GM23338 (cell line): ENCODE results near the gene CALHM5. TPM values are rescaled to one million over a fixed set of nuclear protein-coding genes. Genes with fewer than 3 reads are reported as not detected.

Experiments used
- ATAC-seq: fragments of 200-7000 bp; cut with Tn5 transposase; 3 replicates; pipeline ENCODE4 v1.9.1; 2020
- DNase-seq: peaks from one replicate; pipeline ENCODE4 v3.0.0-alpha.2; 2015; ENCODE audit warnings: low spot score
- H2AFZ ChIP-seq: fragments of 200-600 bp; sonication (generic); 2 replicates; pipeline ENCODE4 v1.8.0; 2016; ENCODE audit warnings: antibody characterized with exemption, mild to moderate bottlenecking, moderate library complexity
- H3F3A ChIP-seq: fragments of 200-600 bp; sonication (generic); replicated peaks from 2 replicates; pipeline ENCODE4 v1.8.0; 2017; ENCODE audit warnings: antibody characterized with exemption, mixed run types, low read depth
- H3K27ac ChIP-seq: fragments of 200-600 bp; sonication (generic); 2 replicates; pipeline ENCODE4 v1.6.1; 2016; ENCODE audit warnings: low read depth
- H3K27me3 ChIP-seq: fragments of 200-600 bp; sonication (generic); 2 replicates; pipeline ENCODE4 v1.8.0; 2016; ENCODE audit warnings: mild to moderate bottlenecking, mixed run types, moderate library complexity; ENCODE audit not compliant: insufficient read depth
- H3K36me3 ChIP-seq: fragments of 200-600 bp; sonication (generic); 2 replicates; pipeline ENCODE4 v1.8.0; 2016; ENCODE audit warnings: mild to moderate bottlenecking; ENCODE audit not compliant: insufficient read depth
- H3K4me1 ChIP-seq: fragments of 200-600 bp; sonication (generic); 2 replicates; pipeline ENCODE4 v1.8.0; 2016; ENCODE audit warnings: mild to moderate bottlenecking, moderate library complexity; ENCODE audit not compliant: insufficient read depth
- H3K4me2 ChIP-seq: fragments of 200-600 bp; sonication (generic); 2 replicates; pipeline ENCODE4 v1.7.1; 2017; ENCODE audit warnings: mixed run types
- H3K4me3 ChIP-seq: fragments of 200-600 bp; sonication (generic); 2 replicates; pipeline ENCODE4 v1.6.1; 2016; ENCODE audit warnings: mixed run types
- H3K79me2 ChIP-seq: fragments of 200-600 bp; sonication (generic); replicated peaks from 2 replicates; pipeline ENCODE4 v1.8.0; 2017; ENCODE audit warnings: mild to moderate bottlenecking; ENCODE audit not compliant: insufficient read depth
- H3K9me2 ChIP-seq: fragments of 200-600 bp; sonication (generic); 2 replicates; pipeline ENCODE4 v1.8.0; 2017; ENCODE audit not compliant: insufficient read depth
- H4K20me1 ChIP-seq: fragments of 200-600 bp; sonication (generic); replicated peaks from 2 replicates; pipeline ENCODE4 v1.8.0; 2017; ENCODE audit warnings: mild to moderate bottlenecking; ENCODE audit not compliant: insufficient read depth
- H3K27ac Mint-ChIP-seq: 2 replicates; pipeline ENCODE4 v1.8.0; 2020; ENCODE audit warnings: inconsistent platforms, mild to moderate bottlenecking, moderate library complexity, mixed read lengths
- H3K27me3 Mint-ChIP-seq: 3 replicates; pipeline ENCODE4 v1.8.0; 2022; ENCODE audit warnings: low read depth, mild to moderate bottlenecking, moderate library complexity, mixed read lengths, inconsistent platforms; ENCODE audit not compliant: insufficient read depth, poor library complexity
- H3K36me3 Mint-ChIP-seq: 3 replicates; pipeline ENCODE4 v1.8.0; 2021; ENCODE audit warnings: low read depth, mild to moderate bottlenecking, inconsistent platforms, moderate library complexity, mixed read lengths
- H3K4me1 Mint-ChIP-seq: 3 replicates; pipeline ENCODE4 v1.8.0; 2020; ENCODE audit warnings: mild to moderate bottlenecking, inconsistent platforms, mixed read lengths
- H3K4me3 Mint-ChIP-seq: 3 replicates; pipeline ENCODE4 v1.8.0; 2021; ENCODE audit warnings: moderate library complexity, mild to moderate bottlenecking, inconsistent platforms, mixed read lengths
- H3K9me3 Mint-ChIP-seq: 3 replicates; pipeline ENCODE4 v1.8.0; 2020; ENCODE audit warnings: moderate library complexity, mild to moderate bottlenecking, inconsistent platforms, mixed read lengths
- CREB1 ChIP-seq: fragments of 250-450 bp; sonication (Bioruptor Pico); IDR thresholded peaks from 2 replicates; pipeline ENCODE4 v1.5.0; 2020; ENCODE audit warnings: low read depth, mild to moderate bottlenecking, moderate library complexity
- CTCF ChIP-seq, 2 experiments: fragments of 200-600 bp in 1 of 2; sonication (generic) in 1 of 2; conservative IDR thresholded peaks; 2 replicates each; pipeline versions ENCODE4 v1.5.1 to v1.6.1; 2016 to 2017; ENCODE audit warnings: antibody characterized with exemption in 2 of 2, low read depth in 2 of 2, mild to moderate bottlenecking in 2 of 2, moderate library complexity in 1 of 2
- EZH2phosphoT487 ChIP-seq: fragments of 200-600 bp; sonication (generic); IDR thresholded peaks from one replicate; pipeline ENCODE4 v1.8.1; 2018; ENCODE audit warnings: antibody characterized with exemption; ENCODE audit not compliant: unreplicated experiment
- POLR2AphosphoS5 ChIP-seq: IDR thresholded peaks from 2 replicates; pipeline ENCODE4 v1.6.1; 2016; ENCODE audit warnings: antibody characterized with exemption, low read depth
- ZNF114 ChIP-seq: fragments of 250-450 bp; sonication (Bioruptor Pico); IDR thresholded peaks from 2 replicates; pipeline ENCODE4 v1.5.0; 2020; ENCODE audit warnings: mild to moderate bottlenecking, moderate library complexity
- ZNF462 ChIP-seq: fragments of 250-450 bp; sonication (Bioruptor Pico); IDR thresholded peaks from 2 replicates; pipeline ENCODE4 v1.5.0; 2020; ENCODE audit warnings: mild to moderate bottlenecking, moderate library complexity
- long read RNA-seq: library from polyadenylated mRNA; unstranded; transcript quantifications from one replicate; pipeline ENCODE4 v2.0.0, GENCODE V29; 2020; ENCODE audit not compliant: unreplicated experiment
- polyA plus RNA-seq: library from polyadenylated mRNA; unstranded; fragments of >200 nt; fragmentation: Nextera tagmentation; extraction: Ambion mirVana; gene quantifications from 2 replicates; pipeline ENCODE4 v1.2.1, GENCODE V29; 2016
- total RNA-seq: library from RNA; depleted of rRNA; stranded (reverse); fragments of >200 nt; shearing (Covaris generic); gene quantifications from 2 replicates; pipeline ENCODE4 v1.2.3, GENCODE V29; 2014; rRNA removed

CALHM5 gene
- total RNA-seq (0.10 and 0.16 TPM in 2 replicates), polyA plus RNA-seq (0.02 and 0.03 TPM in 2 replicates)
- long read RNA-seq, result 0 reads

GRCh38 chr6:116511424-116512110 lies at the start of gene CALHM5:
Gene CALHM5 (plus strand): TSS chr6:116511639. CDS start chr6:116511697, 58 bp downstream.
- Histone ChIP-seq H3K27me3 (no peaks in the 10 kb centered on the region), H3K36me3 (no peaks in the 10 kb centered on the region), H3K4me1 (no peaks in the 10 kb centered on the region), H3K9me2 (no peaks in the 10 kb centered on the region), H3K4me3 (no peak within 1 kb of the TSS), H3K79me2 (no peaks in the 10 kb centered on the region), H2AFZ (peak within 1 kb of the TSS; percentile 2), H3K27ac (peak within 1 kb of the TSS; percentile 2; the same call in 1 of the 2 replicates), H3K4me2 (no peak within 1 kb of the TSS), H3F3A (no peaks in the 10 kb centered on the region), H4K20me1 (no peaks in the 10 kb centered on the region)
- peak; percentile 85 for DNase-seq
- Mint-ChIP-seq H3K27ac (peak within 1 kb of the TSS; percentile 51), H3K9me3 (peaks cover 9% of the 10 kb centered on the region; the same call in 1 of the 3 replicates), H3K36me3 (no peaks in the 10 kb centered on the region), H3K4me1 (peaks cover 12% of the 10 kb centered on the region; the same call in 2 of the 3 replicates), H3K27me3 (peaks cover 1% of the 10 kb centered on the region), H3K4me3 (no peak within 1 kb of the TSS)
- ATAC-seq, result peak; percentile 92
- peak; percentile 65 to 79 for TF ChIP-seq CTCF (conservative IDR thresholded peaks at IDR 0.05; ENCODE audit: low read depth in 2 of 2)
- no peak for TF ChIP-seq ZNF114 (CRISPR knock-in tag)

DNA sequence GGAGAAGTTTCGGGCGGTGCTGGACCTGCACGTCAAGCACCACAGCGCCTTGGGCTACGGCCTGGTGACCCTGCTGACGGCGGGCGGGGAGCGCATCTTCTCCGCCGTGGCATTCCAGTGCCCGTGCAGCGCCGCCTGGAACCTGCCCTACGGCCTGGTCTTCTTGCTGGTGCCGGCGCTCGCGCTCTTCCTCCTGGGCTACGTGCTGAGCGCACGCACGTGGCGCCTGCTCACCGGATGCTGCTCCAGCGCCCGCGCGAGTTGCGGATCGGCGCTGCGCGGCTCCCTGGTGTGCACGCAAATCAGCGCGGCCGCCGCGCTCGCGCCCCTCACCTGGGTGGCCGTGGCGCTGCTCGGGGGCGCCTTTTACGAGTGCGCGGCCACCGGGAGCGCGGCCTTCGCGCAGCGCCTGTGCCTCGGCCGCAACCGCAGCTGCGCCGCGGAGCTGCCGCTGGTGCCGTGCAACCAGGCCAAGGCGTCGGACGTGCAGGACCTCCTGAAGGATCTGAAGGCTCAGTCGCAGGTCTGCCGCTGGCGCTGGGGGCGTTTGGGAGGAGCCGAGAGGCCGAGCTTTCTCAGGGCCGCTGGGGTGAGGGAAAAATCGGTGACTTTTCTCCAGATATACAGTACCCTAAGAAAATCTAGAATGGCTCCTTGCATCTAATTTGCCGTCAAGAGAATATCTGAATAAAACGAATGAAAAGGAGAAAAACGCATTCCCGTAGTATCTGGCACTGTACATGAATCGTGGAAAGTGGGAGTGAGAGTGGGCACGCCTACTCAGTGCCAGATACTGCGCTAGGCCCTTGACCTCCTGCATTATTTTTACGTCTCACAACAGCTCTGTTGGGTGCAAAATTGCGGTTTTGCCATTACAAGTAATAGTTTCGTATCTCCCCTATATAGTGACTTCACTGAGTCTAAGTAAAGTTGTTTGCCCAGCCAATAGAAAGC lies 49.2 kb upstream of the CALHM5 start:
- Histone ChIP-seq H4K20me1 (no peaks in the 10 kb centered on the region; the same call in 1 of the 2 replicates), H3K36me3 (no peaks in the 10 kb centered on the region), H3K4me2 (peak overlapping the region; percentile 82), H3K79me2 (no peaks in the 10 kb centered on the region), H2AFZ (peak overlapping the region; percentile 93), H3K9me2 (no peaks in the 10 kb centered on the region), H3K4me1 (no peaks in the 10 kb centered on the region; the same call in 1 of the 2 replicates), H3K27me3 (peaks cover 48% of the 10 kb centered on the region), H3K27ac (no peak overlapping the region), H3K4me3 (peak overlapping the region; percentile 56), H3F3A (peaks cover 4% of the 10 kb centered on the region)
- Mint-ChIP-seq H3K9me3 (no peaks in the 10 kb centered on the region), H3K36me3 (no peaks in the 10 kb centered on the region), H3K27ac (no peak overlapping the region), H3K4me1 (peaks cover 30% of the 10 kb centered on the region), H3K4me3 (peak overlapping the region; percentile 66), H3K27me3 (peaks cover 26% of the 10 kb centered on the region)
- DNase-seq, result peak; percentile 91
- peak; percentile 93 for ATAC-seq
- TF ChIP-seq EZH2phosphoT487 (no peak), CTCF (conservative IDR thresholded peaks at IDR 0.05; ENCODE audit: low read depth in 2 of 2) (peak in 1 of 2 experiments; percentile 9; a peak in 1 of 4 replicates), ZNF114 (CRISPR knock-in tag) (0 out of 2 replicates have a peak, but pooled peaks have one; percentile 56), CREB1 (CRISPR knock-in tag) (0 out of 2 replicates have a peak, but pooled peaks have one; percentile 27), ZNF462 (0 out of 2 replicates have a peak, but pooled peaks have one; percentile 8), POLR2AphosphoS5 (no peak)
